ENCODE measurements around the gene COL7A1.

- no peak for TF ChIP-seq CTCF (IDR thresholded peaks at IDR 0.05)
- TF ChIP-seq ATF6 (CRISPR knock-in tag; IDR thresholded peaks at IDR 0.05): no peak
- no peak for TF ChIP-seq ETV6 (CRISPR knock-in tag; IDR thresholded peaks at IDR 0.05)
- no peak for TF ChIP-seq ZNF512 (CRISPR knock-in tag; IDR thresholded peaks at IDR 0.05; ENCODE audit: borderline replicate concordance)
- TF ChIP-seq JUN (CRISPR knock-in tag; IDR thresholded peaks at IDR 0.05): no peak
- TF ChIP-seq E2F4 (CRISPR knock-in tag; IDR thresholded peaks at IDR 0.05; ENCODE audit: borderline replicate concordance, low read depth): no peak
- no peak for TF ChIP-seq STAT6 (CRISPR knock-in tag; conservative IDR thresholded peaks at IDR 0.05; ENCODE audit: low read depth)
- TF ChIP-seq ZNF232 (CRISPR knock-in tag; IDR thresholded peaks at IDR 0.05): no peak
- TF ChIP-seq ESRRA (CRISPR knock-in tag; IDR thresholded peaks at IDR 0.05; ENCODE audit: borderline replicate concordance): no peak
- TF ChIP-seq USF1 (CRISPR knock-in tag; IDR thresholded peaks at IDR 0.05): no peak
- no peak for TF ChIP-seq TCF7 (CRISPR knock-in tag; IDR thresholded peaks at IDR 0.05; ENCODE audit: low read depth)
- no peak for TF ChIP-seq SP1 (CRISPR knock-in tag; conservative IDR thresholded peaks at IDR 0.05)
- no peak for TF ChIP-seq ATF3 (CRISPR knock-in tag; conservative IDR thresholded peaks at IDR 0.05)
Observed at GRCh38 chr3:48642605-48643004, 47.5 kb upstream of the COL7A1 start.
